ENCODE data around the gene COL20A1. TPM values are rescaled to one million over a fixed set of nuclear protein-coding genes. Genes with fewer than 3 reads are reported as not detected.

Gene COL20A1
- total RNA-seq, 1 experiment from 2014 or later: not detected

- Histone ChIP-seq H3K9me2 (replicated peaks; ENCODE audit: low read length) (no peaks in the 10 kb centered on the region), H3K4me2 (ENCODE audit: low read length) (no peak overlapping the region), H3K9me3 (ENCODE audit: low read length) (peaks cover 2% of the 10 kb centered on the region; the same call in 1 of the 2 replicates), H3K79me2 (ENCODE audit: low read length) (no peaks in the 10 kb centered on the region), H3F3A (ENCODE audit: low read length, unreplicated experiment) (no peaks in the 10 kb centered on the region), H2AFZ (ENCODE audit: low read length) (no peak overlapping the region), H3K4me1 (ENCODE audit: insufficient read depth, low read length) (no peaks in the 10 kb centered on the region), H3K9ac (ENCODE audit: low read length) (no peak overlapping the region), H4K20me1 (ENCODE audit: low read length) (no peaks in the 10 kb centered on the region), H3K4me3 (ENCODE audit: low read length) (no peak overlapping the region), H3K27ac (ENCODE audit: low read length) (no peak overlapping the region), H3K27me3 (ENCODE audit: low read length) (peaks cover 24% of the 10 kb centered on the region), H3K36me3 (ENCODE audit: low read depth, low read length) (no peaks in the 10 kb centered on the region)
- BruUV-seq (replicated peaks): no TSS peak
- ATAC-seq (no peak), DNase-seq (no peak)
- intact Hi-C loops (cut with micrococcal nuclease): no loop called here
- POLR2A ChIA-PET (ENCODE audit: unreplicated experiment): no interaction called here
- no peak for TF ChIP-seq EZH2 (IDR thresholded peaks at IDR 0.05; ENCODE audit: low read length, unreplicated experiment)
- no peak for TF ChIP-seq CTCF (conservative IDR thresholded peaks at IDR 0.05; ENCODE audit: low read depth, low read length)
- no peak for TF ChIP-seq EZH2phosphoT487 (IDR thresholded peaks at IDR 0.05; ENCODE audit: borderline replicate concordance, low read length)
- CTCF ChIA-PET: interaction anchor here (3.5 kb wide), 1 partner anchor 71 kb away, joined by 37 read pairs; no protein-coding TSS in a partner anchor
These were observed 87.4 kb downstream of the COL20A1 start for GRCh38 chr20:63380346-63380870.

GRCh38 chr20:63381781-63382431 lies 88.9 kb downstream of the COL20A1 start:
- Histone ChIP-seq H3K9me2 (replicated peaks; ENCODE audit: low read length) (no peaks in the 10 kb centered on the region), H3K9ac (ENCODE audit: low read length) (no peak overlapping the region), H3K27ac (ENCODE audit: low read length) (no peak overlapping the region), H3K27me3 (ENCODE audit: low read length) (peaks cover 38% of the 10 kb centered on the region), H2AFZ (ENCODE audit: low read length) (no peak overlapping the region), H3K4me1 (ENCODE audit: insufficient read depth, low read length) (no peaks in the 10 kb centered on the region), H3F3A (ENCODE audit: low read length, unreplicated experiment) (no peaks in the 10 kb centered on the region), H3K36me3 (ENCODE audit: low read depth, low read length) (no peaks in the 10 kb centered on the region), H3K4me3 (ENCODE audit: low read length) (no peak overlapping the region), H3K79me2 (ENCODE audit: low read length) (no peaks in the 10 kb centered on the region), H4K20me1 (ENCODE audit: low read length) (no peaks in the 10 kb centered on the region), H3K4me2 (ENCODE audit: low read length) (no peak overlapping the region), H3K9me3 (ENCODE audit: low read length) (peaks cover 9% of the 10 kb centered on the region; the same call in 1 of the 2 replicates)
- no TSS peak for BruUV-seq (replicated peaks)
- TF ChIP-seq EZH2 (IDR thresholded peaks at IDR 0.05; ENCODE audit: low read length, unreplicated experiment) (no peak), CTCF (conservative IDR thresholded peaks at IDR 0.05; ENCODE audit: low read depth, low read length) (peak; percentile 99)
- ATAC-seq (peak; percentile 45; the same call in 1 of the 2 replicates), DNase-seq (peak; percentile 25)
- POLR2A ChIA-PET (ENCODE audit: unreplicated experiment): no interaction called here
- CTCF ChIA-PET: interaction anchor here (3.5 kb wide), 1 partner anchor 72 kb away, joined by 37 read pairs; no protein-coding TSS in a partner anchor
- intact Hi-C loops (cut with micrococcal nuclease): loop anchor here (1.0 kb wide), 1 partner anchor 73 kb away; no protein-coding TSS in a partner anchor
